ENCODE measurements around the gene REPS1. TPM values are rescaled to one million over a fixed set of nuclear protein-coding genes. Genes with fewer than 3 reads are reported as not detected.

Gene REPS1
- total RNA-seq, 2 donors from 2014 or later: 33.0 to 34.1 TPM

DNA sequence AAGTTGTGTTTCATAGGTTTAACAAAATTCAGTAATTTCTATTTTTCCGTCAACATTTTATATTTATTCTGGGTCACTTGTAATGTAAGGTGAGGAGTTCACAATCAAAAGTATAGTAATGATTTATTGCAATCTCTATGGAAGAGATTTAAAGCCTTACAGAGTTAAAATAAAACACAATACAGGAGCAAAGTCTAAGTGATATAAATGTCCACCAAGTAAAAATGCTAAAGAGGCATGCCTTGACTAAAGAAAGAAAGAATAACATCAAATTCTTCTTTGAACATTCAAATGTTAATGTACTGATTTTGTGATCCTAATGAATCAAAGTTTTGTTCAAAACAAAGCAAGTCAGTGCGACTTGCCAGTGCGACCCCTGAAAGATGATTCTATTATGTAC is 61.5 kb downstream of the REPS1 start:
- WGBS, 2 experiments (ENCODE audit: insufficient coverage in 1 of 2, insufficient read length in 1 of 2): 93% methylated on average over 3 of the region's 3 CpGs; no CpG with 5 or more reads in 1 of the 2 experiments
- Mint-ChIP-seq H3K4me1 (peaks cover 5% of the 10 kb centered on the region), H3K9me3 (no peaks in the 10 kb centered on the region), H3K36me3 (ENCODE audit: low read depth) (peaks cover 2% of the 10 kb centered on the region), H3K27ac (no peak overlapping the region), H3K27me3 (ENCODE audit: insufficient read depth) (no peaks in the 10 kb centered on the region), H3K4me3 (no peak overlapping the region)
- Histone ChIP-seq H3K4me3 (ENCODE audit: low read length) (no peak overlapping the region), H3K4me1 (ENCODE audit: control insufficient read depth, insufficient read depth, low read length) (no peaks in the 10 kb centered on the region), H3K36me3 (ENCODE audit: control insufficient read depth, insufficient read depth, low read length) (peaks cover 17% of the 10 kb centered on the region), H3K27ac (ENCODE audit: low read depth, low read length) (peak overlapping the region; percentile 47), H3K27me3 (ENCODE audit: control insufficient read depth, insufficient read depth, low read length, poor library complexity, severe bottlenecking) (no peaks in the 10 kb centered on the region), H3K9ac (ENCODE audit: extremely low read depth, low read length, poor library complexity, severe bottlenecking) (no peak overlapping the region), H3K9me3 (ENCODE audit: control insufficient read depth, low read length) (no peaks in the 10 kb centered on the region)
- DNase-seq: no peak
- TF ChIP-seq, protein P1, sequence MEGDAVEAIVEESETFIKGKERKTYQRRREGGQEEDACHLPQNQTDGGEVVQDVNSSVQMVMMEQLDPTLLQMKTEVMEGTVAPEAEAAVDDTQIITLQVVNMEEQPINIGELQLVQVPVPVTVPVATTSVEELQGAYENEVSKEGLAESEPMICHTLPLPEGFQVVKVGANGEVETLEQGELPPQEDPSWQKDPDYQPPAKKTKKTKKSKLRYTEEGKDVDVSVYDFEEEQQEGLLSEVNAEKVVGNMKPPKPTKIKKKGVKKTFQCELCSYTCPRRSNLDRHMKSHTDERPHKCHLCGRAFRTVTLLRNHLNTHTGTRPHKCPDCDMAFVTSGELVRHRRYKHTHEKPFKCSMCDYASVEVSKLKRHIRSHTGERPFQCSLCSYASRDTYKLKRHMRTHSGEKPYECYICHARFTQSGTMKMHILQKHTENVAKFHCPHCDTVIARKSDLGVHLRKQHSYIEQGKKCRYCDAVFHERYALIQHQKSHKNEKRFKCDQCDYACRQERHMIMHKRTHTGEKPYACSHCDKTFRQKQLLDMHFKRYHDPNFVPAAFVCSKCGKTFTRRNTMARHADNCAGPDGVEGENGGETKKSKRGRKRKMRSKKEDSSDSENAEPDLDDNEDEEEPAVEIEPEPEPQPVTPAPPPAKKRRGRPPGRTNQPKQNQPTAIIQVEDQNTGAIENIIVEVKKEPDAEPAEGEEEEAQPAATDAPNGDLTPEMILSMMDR (conservative IDR thresholded peaks at IDR 0.05): no peak

DNA sequence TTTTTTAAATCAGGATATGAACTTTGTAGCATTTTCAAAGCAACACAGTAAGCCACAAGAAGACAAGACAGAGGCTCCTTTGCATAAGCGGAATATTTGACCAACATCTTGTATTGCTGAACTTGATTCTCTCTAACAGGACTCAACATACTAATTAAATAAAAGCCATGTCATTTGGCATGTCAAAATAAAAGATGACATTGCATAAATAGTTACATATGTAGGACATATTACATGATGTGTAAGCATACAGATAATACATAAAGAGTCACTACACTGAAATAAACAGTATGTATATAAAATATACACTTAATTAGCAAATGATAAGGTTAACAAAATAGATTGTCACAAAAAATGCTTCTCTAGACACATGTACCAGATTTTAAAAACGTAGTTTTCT is 62.2 kb downstream of the REPS1 start:
- 83 to 92% methylated on average over 1 to 2 of the region's 2 CpGs for WGBS, 2 experiments (ENCODE audit: insufficient coverage in 1 of 2, insufficient read length in 1 of 2)
- DNase-seq: no peak
- Histone ChIP-seq H3K4me3 (ENCODE audit: low read length) (no peak overlapping the region), H3K9ac (ENCODE audit: extremely low read depth, low read length, poor library complexity, severe bottlenecking) (no peak overlapping the region), H3K27me3 (ENCODE audit: control insufficient read depth, insufficient read depth, low read length, poor library complexity, severe bottlenecking) (no peaks in the 10 kb centered on the region), H3K36me3 (ENCODE audit: control insufficient read depth, insufficient read depth, low read length) (peaks cover 21% of the 10 kb centered on the region), H3K27ac (ENCODE audit: low read depth, low read length) (no peak overlapping the region), H3K9me3 (ENCODE audit: control insufficient read depth, low read length) (no peaks in the 10 kb centered on the region), H3K4me1 (ENCODE audit: control insufficient read depth, insufficient read depth, low read length) (no peaks in the 10 kb centered on the region)
- no peaks in the 10 kb centered on the region for H3K9me3 Mint-ChIP-seq
- no peak overlapping the region for H3K4me3 Mint-ChIP-seq
- TF ChIP-seq, protein P1 (conservative IDR thresholded peaks at IDR 0.05): no peak
- H3K36me3 Mint-ChIP-seq (ENCODE audit: low read depth): peaks cover 2% of the 10 kb centered on the region
- H3K27ac Mint-ChIP-seq: no peak overlapping the region
- no peaks in the 10 kb centered on the region for H3K27me3 Mint-ChIP-seq (ENCODE audit: insufficient read depth)
- H3K4me1 Mint-ChIP-seq: peaks cover 5% of the 10 kb centered on the region

DNA sequence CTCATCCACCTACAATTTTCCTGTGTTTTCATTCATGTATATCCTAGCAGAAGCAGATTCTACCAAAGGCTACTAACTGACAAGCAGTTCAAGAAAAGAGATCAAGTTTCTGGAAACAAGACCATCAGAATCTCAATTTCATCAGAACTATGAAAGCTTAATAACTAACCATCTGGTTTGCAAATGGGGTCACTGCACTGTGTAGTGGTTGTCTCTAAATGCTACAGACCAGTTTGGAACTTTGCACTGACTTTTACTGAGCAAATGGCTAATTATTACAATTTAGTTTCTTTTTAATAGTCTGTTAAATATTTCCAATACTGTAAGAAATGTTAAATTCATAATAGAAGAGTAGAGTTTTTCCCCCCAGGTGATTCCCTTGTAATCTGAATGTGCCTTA is 64.5 kb downstream of the REPS1 start:
- Mint-ChIP-seq H3K9me3 (no peaks in the 10 kb centered on the region), H3K4me3 (no peak overlapping the region), H3K27ac (no peak overlapping the region)

More for the DNA sequence above, 64.5 kb downstream of the REPS1 start:
- H3K4me1 ChIP-seq (ENCODE audit: control insufficient read depth, insufficient read depth, low read length): no peaks in the 10 kb centered on the region
- no peaks in the 10 kb centered on the region for H3K27me3 ChIP-seq (ENCODE audit: control insufficient read depth, insufficient read depth, low read length, poor library complexity, severe bottlenecking)
- TF ChIP-seq, protein P1 (conservative IDR thresholded peaks at IDR 0.05): no peak
- no peak overlapping the region for H3K27ac ChIP-seq (ENCODE audit: low read depth, low read length)
- DNase-seq: no peak
- peaks cover 35% of the 10 kb centered on the region for H3K36me3 ChIP-seq (ENCODE audit: control insufficient read depth, insufficient read depth, low read length)
- Mint-ChIP-seq H3K27me3 (ENCODE audit: insufficient read depth) (no peaks in the 10 kb centered on the region), H3K36me3 (ENCODE audit: low read depth) (peaks cover 2% of the 10 kb centered on the region), H3K4me1 (peaks cover 5% of the 10 kb centered on the region)
- no peak overlapping the region for H3K4me3 ChIP-seq (ENCODE audit: low read length)
- H3K9me3 ChIP-seq (ENCODE audit: control insufficient read depth, low read length): no peaks in the 10 kb centered on the region
- H3K9ac ChIP-seq (ENCODE audit: extremely low read depth, low read length, poor library complexity, severe bottlenecking): no peak overlapping the region
